Measurements from ENCODE around the gene DTD1. TPM values are rescaled to one million over a fixed set of nuclear protein-coding genes. Genes with fewer than 3 reads are reported as not detected.
A peak's percentile ranks its signal among the peaks of the same experiment; 100 is the strongest.

Gene DTD1
- total and polyA plus RNA-seq, 2 of the 13 experiments (the other 11 are each of a cell fraction or from before 2014, with no cell fraction given), result 41.2 to 79.3 TPM

- no TSS peak for BruUV-seq (replicated peaks)
- FAIRE-seq (no peak), ATAC-seq (no peak), DNase-seq (ENCODE audit: low spot score) (no peak)
- H3K27me3 ChIP-seq (ENCODE audit: control insufficient read depth in 1 of 2, insufficient read depth in 2 of 2, low read length in 2 of 2), result no peaks in the 10 kb centered on the region
- POLR2A ChIA-PET, result no interaction called here
- TF ChIP-seq CAMTA2 (CRISPR knock-in tag; IDR thresholded peaks at IDR 0.05; ENCODE audit: borderline replicate concordance) (no peak), ZNF343 (CRISPR knock-in tag; IDR thresholded peaks at IDR 0.05) (no peak), RFX1 (IDR thresholded peaks at IDR 0.05) (peak; percentile 28), NCOA1 (CRISPR knock-in tag; IDR thresholded peaks at IDR 0.05) (no peak), CC2D1A (CRISPR knock-in tag; IDR thresholded peaks at IDR 0.05) (no peak)
- WGBS (ENCODE audit: low lambda C conversion rate), result 78% methylated on average over 10 of the region's 10 CpGs
- no peak overlapping the region for H3K9ac ChIP-seq (ENCODE audit: insufficient read depth, low read depth, low read length)
- H3K79me2 ChIP-seq (ENCODE audit: insufficient read depth, low read length), result no peaks in the 10 kb centered on the region
- no peak overlapping the region for H3K27ac ChIP-seq (ENCODE audit: extremely low read length, insufficient read depth, low read length)
- no peak overlapping the region for H3K4me2 ChIP-seq (ENCODE audit: low read depth, low read length)
- intact Hi-C loops (cut with micrococcal nuclease; ENCODE audit: unreplicated experiment), result no loop called here
- in situ Hi-C loops (cut with HindIII; ENCODE audit: extremely low pct_ligation_motif_present, low pct_unique_long_range_greater_than_20kb), result no loop called here
- H3K36me3 ChIP-seq (replicated peaks in 1 of 2; ENCODE audit: control insufficient read depth in 1 of 2, insufficient read depth in 2 of 2, low read length in 2 of 2), result no peaks in the 10 kb centered on the region
- H3K9me3 ChIP-seq (ENCODE audit: low read length), result no peaks in the 10 kb centered on the region
- no peaks in the 10 kb centered on the region for H3K4me1 ChIP-seq (ENCODE audit: insufficient read depth, low read length)
- H4K20me1 ChIP-seq (ENCODE audit: insufficient read depth, low read length), result no peaks in the 10 kb centered on the region
- H2AFZ ChIP-seq (ENCODE audit: low read length), result no peak overlapping the region
- no peak overlapping the region for H3K4me3 ChIP-seq (replicated peaks in 1 of 3; ENCODE audit: insufficient read depth in 1 of 3, low read depth in 2 of 3, low read length in 3 of 3)
- CTCF ChIA-PET (ENCODE audit: low intra/inter-chr PET ratio, low total read pairs), result no interaction called here
Measured at GRCh38 chr20:18678549-18679419, 90.9 kb downstream of the DTD1 start.

GRCh38 chr20:18683839-18684238 is 96.0 kb downstream of the DTD1 start:
- Histone ChIP-seq H3K27me3 (ENCODE audit: control insufficient read depth in 1 of 2, insufficient read depth in 2 of 2, low read length in 2 of 2) (no peaks in the 10 kb centered on the region), H3K79me2 (ENCODE audit: insufficient read depth, low read length) (no peaks in the 10 kb centered on the region), H2AFZ (ENCODE audit: low read length) (no peak overlapping the region), H3K4me1 (ENCODE audit: insufficient read depth, low read length) (peaks cover 14% of the 10 kb centered on the region), H3K9ac (ENCODE audit: insufficient read depth, low read depth, low read length) (no peak overlapping the region), H3K4me2 (ENCODE audit: low read depth, low read length) (no peak overlapping the region), H3K4me3 (replicated peaks in 1 of 3; ENCODE audit: insufficient read depth in 1 of 3, low read depth in 2 of 3, low read length in 3 of 3) (no peak overlapping the region), H3K27ac (ENCODE audit: extremely low read length, insufficient read depth, low read length) (no peak overlapping the region), H3K9me3 (ENCODE audit: low read length) (no peaks in the 10 kb centered on the region), H4K20me1 (ENCODE audit: insufficient read depth, low read length) (no peaks in the 10 kb centered on the region), H3K36me3 (replicated peaks in 1 of 2; ENCODE audit: control insufficient read depth in 1 of 2, insufficient read depth in 2 of 2, low read length in 2 of 2) (no peaks in the 10 kb centered on the region)
- ATAC-seq (no peak), FAIRE-seq (no peak), DNase-seq (ENCODE audit: low spot score) (no peak)
- BruUV-seq (replicated peaks), result no TSS peak
- no peak for TF ChIP-seq CCAR2 (optimal IDR thresholded peaks at IDR 0.05; ENCODE audit: low read depth, low read length)
- TF ChIP-seq MEF2D (CRISPR knock-in tag; IDR thresholded peaks at IDR 0.05), result no peak
- TF ChIP-seq ZFY (CRISPR knock-in tag; IDR thresholded peaks at IDR 0.05), result peak; percentile 16; the same call in 1 of the 2 replicates
- TF ChIP-seq ZBTB33 (CRISPR knock-in tag; IDR thresholded peaks at IDR 0.05), result no peak
- no peak for TF ChIP-seq ZNF280B (CRISPR knock-in tag; IDR thresholded peaks at IDR 0.05; ENCODE audit: borderline replicate concordance)
- in situ Hi-C loops (cut with HindIII; ENCODE audit: extremely low pct_ligation_motif_present, low pct_unique_long_range_greater_than_20kb) (no loop called here), intact Hi-C loops (cut with micrococcal nuclease; ENCODE audit: unreplicated experiment) (no loop called here)
- POLR2A ChIA-PET, result no interaction called here
- CTCF ChIA-PET (ENCODE audit: low intra/inter-chr PET ratio, low total read pairs), result no interaction called here
